GM21529 (cell line): ENCODE results near the gene C1QTNF12.

Source experiments
- ATAC-seq: cut with Tn5 transposase; IDR thresholded peaks from one replicate; pipeline ENCODE4 v1.9.1; 2021; ENCODE audit not compliant: unreplicated experiment

Gene C1QTNF12

GRCh38 chr1:1215080-1215676 is 31.3 kb downstream of the C1QTNF12 start:
- no peak for ATAC-seq

GRCh38 chr1:1213345-1214265 is 32.9 kb downstream of the C1QTNF12 start, which contains the start of gene TNFRSF4:
Gene TNFRSF4 (minus strand): TSS chr1:1214153. CDS start chr1:1214127, 26 bp downstream.
- no peak for ATAC-seq

DNA sequence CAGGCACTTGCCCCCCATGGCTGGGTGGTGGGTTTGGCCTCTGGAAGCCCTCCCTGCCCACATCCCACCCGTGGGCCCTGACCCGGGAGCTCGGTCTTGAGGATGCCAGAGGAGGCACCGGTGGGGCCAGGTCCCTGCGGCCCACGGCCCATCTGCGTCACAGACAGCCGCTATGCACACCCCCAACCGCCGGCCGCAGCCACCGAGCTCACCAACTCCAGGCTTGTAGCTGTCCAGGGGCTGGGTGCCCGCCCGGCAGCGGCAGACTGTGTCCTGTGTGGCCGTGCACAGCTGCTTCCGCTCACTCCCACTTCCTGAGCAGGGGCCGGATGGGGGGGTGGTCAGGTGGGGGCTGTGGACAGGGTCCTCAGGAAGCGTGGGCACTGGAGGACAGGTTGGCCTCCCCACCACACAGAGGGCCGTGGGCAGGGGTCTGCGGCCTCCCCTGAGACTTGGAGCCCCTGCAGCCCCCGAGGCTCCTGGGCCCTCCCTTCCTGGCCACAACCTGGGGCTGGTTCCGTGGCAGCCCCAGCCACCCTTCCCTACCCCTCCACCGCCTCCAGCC is 33.7 kb downstream of the C1QTNF12 start:
- ATAC-seq, result no peak

DNA sequence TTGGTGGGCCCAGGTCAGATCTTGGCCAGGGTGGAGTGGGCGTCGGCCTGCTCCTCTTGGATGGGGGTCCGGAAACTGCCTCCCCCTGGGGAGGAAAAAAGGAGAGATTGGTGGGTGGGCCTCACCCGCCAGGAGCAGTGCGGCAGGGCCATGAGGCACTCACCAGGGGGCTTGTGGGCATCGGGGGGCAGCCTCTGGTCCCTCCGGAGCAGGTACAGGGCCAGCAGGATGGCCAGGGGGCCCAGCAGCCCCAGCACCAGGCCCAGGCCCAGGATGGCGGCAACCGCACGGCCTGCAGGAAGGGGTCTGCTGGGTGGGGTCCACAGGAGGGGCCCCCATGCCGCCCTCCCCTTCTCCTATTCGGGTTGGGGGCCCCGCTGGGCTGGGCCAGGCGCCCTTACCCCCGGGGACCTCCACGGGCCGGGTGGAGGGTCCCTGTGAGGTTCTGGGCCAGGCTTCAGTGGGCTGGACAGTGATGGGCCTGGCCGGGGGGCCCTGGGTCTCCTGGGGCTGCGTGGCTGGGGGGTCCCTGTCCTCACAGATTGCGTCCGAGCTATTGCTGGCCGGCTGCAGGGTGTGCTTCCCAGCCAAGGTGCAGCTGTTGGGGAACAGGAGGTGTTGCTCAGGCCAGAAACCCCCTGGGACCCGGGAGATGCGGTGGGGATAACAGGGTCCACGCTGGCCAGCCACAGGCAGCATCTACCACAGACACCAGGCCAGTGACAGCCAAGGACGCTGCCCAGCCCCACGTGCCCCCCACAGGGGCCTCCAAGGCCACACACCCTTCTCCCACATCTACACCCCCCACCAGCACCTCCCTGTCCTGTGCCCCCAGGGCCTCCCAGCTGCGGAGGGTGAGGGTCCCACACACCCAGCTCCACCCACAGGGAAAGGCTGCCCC is 34.7 kb downstream of the C1QTNF12 start:
- ATAC-seq, result no peak

DNA sequence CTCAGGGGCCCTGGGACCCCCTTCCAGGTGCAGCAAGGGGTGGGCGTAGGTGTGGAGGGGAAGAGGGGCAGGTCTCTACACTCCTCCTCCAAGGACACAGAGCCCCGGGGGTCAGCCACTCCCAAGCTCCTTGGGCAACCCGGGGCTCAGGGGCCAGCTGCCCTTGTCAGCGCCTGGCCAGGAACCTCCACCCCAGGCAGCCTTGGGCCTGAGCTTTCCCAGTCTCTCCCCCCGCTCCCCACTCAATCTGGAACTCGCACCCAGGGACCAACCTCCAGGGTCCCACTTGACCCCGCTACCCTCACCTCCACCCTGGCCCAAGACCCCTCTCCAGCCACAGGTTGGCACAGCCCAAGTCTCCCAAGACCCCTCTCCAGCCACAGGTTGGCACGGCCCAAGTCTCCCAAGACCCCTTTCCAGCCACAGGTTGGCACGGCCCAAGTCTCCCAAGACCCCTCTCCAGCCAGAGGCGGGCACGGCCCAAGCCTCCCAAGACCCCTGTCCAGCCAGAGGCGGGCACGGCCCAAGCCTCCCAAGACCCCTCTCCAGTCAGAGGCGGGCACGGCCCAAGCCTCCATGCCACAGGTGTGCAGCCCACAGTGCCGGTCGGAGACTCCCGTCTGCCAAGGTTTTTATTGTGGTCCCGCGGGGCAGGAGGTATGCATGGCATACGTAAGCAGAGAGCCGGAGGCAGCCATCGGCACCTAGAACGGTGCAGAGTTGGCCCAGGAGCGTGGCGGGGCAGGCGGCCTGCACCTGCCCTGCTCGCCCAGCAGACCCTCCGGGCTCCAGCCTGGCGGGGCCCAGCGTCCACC is 35.6 kb downstream of the C1QTNF12 start:
- no peak for ATAC-seq

DNA sequence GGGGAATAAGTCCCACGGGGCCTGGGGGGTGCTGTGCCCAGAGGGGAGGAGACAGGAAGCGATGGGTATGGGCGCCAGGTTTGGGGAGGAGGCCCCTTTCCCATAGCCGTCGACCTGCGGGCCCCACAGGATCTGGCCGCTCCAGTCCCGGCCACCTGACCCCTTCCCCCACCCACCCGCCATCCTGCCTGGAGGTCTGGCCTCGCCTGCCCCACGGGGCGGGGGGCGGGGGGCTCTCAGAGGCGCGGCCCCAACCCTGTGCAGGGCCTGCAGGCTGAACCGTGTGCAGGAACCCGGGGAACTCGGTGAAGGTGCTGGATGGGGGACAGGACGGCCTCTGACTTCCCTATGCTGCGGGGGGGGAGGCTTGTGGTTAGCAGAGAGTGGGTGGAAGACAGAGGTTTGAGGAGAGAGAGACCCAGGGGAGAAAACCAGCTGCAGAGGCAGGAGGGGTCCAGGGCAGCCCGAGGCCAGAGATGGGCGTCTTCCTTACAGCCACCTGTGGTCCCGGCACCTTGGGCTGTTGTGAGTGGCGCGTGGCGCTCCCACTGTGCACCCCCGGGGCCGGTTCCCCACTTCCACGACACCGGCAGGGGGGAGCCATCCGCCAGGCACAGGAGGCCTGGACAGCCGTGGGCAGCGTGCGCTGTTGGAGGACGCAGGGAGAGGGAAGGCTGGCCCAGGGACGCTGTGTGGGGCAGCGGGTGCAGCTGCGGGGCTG is 37.6 kb downstream of the C1QTNF12 start:
- no peak for ATAC-seq

DNA sequence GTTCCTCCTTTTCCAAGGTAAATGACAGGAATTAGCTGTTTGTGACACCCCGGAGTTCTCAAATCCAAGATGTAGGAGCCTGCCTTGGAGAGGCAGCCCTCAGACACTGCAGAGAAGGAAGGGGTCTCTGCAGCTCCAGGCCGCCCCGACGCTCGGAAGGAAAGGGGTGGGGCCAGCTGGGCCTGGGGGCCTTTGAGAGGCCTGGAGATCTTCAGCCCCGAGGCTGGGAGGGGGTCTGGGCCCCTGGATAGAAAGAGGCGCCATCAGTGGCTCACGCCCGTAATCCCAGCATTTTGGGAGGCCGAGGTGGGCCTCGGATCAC is 39.0 kb downstream of the C1QTNF12 start:
- ATAC-seq, result no peak

DNA sequence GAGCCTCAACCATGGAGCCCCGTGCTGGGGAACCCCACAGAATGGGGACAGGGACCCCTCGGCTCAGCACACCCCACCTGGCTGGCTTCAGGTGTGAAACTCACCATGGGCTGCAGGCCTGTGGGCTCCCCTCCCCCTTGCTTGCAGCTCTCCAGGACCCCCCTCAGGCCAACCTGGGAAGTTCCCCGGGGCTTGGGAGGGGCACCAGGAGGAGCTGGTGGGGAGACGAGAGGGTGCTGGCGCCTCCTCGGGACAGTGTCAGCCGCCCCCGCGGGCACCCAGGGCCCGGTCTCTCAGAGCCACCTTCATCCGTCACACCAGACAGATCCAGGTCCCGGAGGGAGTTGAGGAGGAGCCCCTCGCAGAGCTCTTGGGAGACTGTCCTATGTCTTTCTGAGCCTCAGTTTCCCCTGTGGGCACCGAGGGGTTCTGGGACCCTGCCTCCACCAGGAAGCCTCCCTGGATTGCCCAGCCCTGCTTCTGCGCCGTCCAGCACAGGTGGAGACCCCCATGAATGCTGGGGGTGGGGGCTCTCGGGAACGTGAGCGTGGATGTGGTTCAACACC is 39.5 kb downstream of the C1QTNF12 start:
- ATAC-seq, result no peak

- ATAC-seq, result no peak
Measured at GRCh38 chr1:1206376-1206965, 40.1 kb downstream of the C1QTNF12 start, which contains the start of gene TNFRSF18. Gene TNFRSF18 (minus strand): TSS chr1:1206592. CDS start chr1:1206571, 21 bp downstream.

GRCh38 chr1:1205769-1206375 is 40.6 kb downstream of the C1QTNF12 start:
- ATAC-seq, result no peak

DNA sequence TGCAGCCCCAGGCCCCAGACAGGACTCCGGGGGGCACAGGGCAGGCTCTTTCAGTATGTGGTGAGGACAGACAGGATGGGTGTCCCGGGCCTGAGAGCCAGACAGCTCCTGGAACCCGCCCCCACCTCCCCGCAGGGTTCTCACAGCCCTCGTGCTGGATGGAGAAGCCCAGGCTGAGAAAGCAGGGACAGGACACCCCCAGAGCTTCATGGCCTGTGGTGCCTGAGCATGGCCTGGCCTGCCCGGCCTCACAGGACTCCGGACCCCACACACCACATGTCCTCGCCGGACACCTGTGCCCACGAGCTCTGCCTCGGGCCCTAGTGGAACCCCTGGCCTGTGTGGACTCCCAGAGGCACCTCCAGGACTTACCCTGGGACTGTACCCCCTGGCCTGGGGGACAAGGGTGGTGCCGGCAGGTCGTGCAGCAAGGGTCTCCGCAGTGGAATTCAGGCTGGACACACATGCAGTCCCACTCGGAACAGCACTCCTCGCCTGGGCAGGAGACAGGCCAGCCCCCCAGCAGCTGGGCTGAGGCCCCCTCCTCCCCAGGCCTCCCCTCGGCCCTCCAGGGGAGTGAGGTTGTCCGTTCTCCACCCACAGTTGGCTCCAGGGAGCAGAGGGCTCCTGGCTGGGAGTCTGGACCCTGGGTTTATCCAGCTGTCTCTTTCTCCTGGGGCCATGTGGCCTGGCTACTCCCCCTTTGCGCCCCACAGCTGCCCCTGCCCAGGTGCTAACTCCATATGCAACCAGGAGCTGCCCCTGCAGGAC is 41.3 kb downstream of the C1QTNF12 start:
- no peak for ATAC-seq

- ATAC-seq, result no peak
Measured at GRCh38 chr1:1204425-1204920, 42.0 kb downstream of the C1QTNF12 start.

GRCh38 chr1:1203561-1204424 is 42.7 kb downstream of the C1QTNF12 start:
- ATAC-seq, result no peak

GRCh38 chr1:1202831-1203560 is 43.5 kb downstream of the C1QTNF12 start:
- no peak for ATAC-seq

DNA sequence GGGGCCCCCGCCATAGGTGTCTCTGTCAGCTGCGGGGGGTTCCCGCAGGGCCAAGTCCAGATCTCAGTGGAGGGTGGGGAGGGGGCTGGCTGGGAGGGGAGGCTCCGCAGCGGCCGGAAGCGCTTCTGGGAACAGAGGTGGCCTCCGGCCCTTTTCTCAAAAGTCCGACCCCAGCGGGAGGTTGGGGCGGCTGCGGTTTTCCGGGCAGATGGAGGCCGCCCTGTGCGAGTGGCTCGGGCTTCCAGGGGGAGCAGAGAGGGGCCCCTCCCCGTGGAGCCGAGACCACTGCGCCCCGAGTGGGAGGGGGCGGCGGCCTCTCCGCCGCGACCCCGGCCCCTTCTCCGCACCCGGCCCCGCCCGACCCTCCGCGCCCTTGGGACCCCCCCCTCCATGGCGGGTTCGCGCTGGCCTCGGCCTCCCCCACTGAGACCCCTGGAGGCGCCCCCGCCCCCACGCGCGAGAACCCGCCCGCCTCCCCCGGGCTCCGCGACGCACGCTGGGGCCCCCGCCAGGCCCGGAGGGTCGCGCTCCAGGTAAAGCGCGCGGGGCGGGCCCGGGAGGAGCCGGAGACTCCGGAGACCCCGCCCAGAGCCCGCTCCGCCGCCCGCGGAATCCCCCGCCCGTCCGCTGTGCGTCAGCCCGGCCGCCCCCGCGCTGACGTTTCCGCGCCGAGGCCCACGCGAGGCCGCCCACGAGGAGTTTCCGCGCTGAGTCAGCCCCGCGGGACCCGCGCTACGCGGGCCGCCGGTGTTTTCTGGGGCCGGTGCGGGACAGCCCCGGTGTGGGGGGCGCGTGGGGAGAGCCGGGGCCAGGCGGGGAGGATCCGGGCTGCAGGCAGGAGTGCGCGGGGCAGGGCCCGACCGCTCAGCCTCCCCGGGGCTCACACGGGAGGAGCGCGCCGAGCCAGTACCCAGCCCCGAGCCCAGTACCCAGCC is 45.4 kb downstream of the C1QTNF12 start:
- ATAC-seq, result no peak
